ENCODE data around the gene TAF10. TPM values are rescaled to one million over a fixed set of nuclear protein-coding genes. Genes with fewer than 3 reads are reported as not detected.

The TAF10 gene
- total RNA-seq, 1 donor from 2014 or later = 15.4 TPM

GRCh38 chr11:6625156-6625831 lies 13.3 kb upstream of the TAF10 start:
- no peak for DNase-seq (ENCODE audit: low spot score)

- no peak for DNase-seq (ENCODE audit: low spot score)
Observed at GRCh38 chr11:6623391-6624363, 11.7 kb upstream of the TAF10 start.

GRCh38 chr11:6622261-6623171 lies 10.5 kb upstream of the TAF10 start:
- DNase-seq (ENCODE audit: low spot score) = no peak

- no peak for DNase-seq (ENCODE audit: low spot score)
Observed at GRCh38 chr11:6621711-6622211, 9.7 kb upstream of the TAF10 start.

GRCh38 chr11:6620636-6621035 lies 8.6 kb upstream of the TAF10 start:
- no peak for DNase-seq (ENCODE audit: low spot score)

- DNase-seq (ENCODE audit: low spot score) = peak; percentile 98
Observed at GRCh38 chr11:6619004-6619745, 7.2 kb upstream of the TAF10 start, which contains the start of gene TPP1. TSS of gene TPP1 (minus strand) at chr11:6619422. CDS start at chr11:6619400, 22 bp downstream.

- peak; percentile 38 for DNase-seq (ENCODE audit: low spot score)
Observed at GRCh38 chr11:6618117-6619003, 6.3 kb upstream of the TAF10 start.

GRCh38 chr11:6617315-6617781 lies 5.3 kb upstream of the TAF10 start:
- DNase-seq (ENCODE audit: low spot score) = no peak

GRCh38 chr11:6616596-6617250 lies 4.7 kb upstream of the TAF10 start:
- DNase-seq (ENCODE audit: low spot score) = no peak

- no peak for DNase-seq (ENCODE audit: low spot score)
Observed at GRCh38 chr11:6615882-6616585, 4.0 kb upstream of the TAF10 start.

- no peak for DNase-seq (ENCODE audit: low spot score)
Observed at GRCh38 chr11:6615046-6615445, 3.0 kb upstream of the TAF10 start.

- no peak for DNase-seq (ENCODE audit: low spot score)
Observed at GRCh38 chr11:6614446-6614845, 2.4 kb upstream of the TAF10 start.

- no peak for DNase-seq (ENCODE audit: low spot score)
Observed at GRCh38 chr11:6613496-6613895, 1.5 kb upstream of the TAF10 start.

- no peak for DNase-seq (ENCODE audit: low spot score)
Observed at GRCh38 chr11:6611963-6612212, 128 bp downstream of the TAF10 start.

GRCh38 chr11:6611092-6611962 lies 689 bp downstream of the TAF10 start:
- DNase-seq (ENCODE audit: low spot score) = peak; percentile 29

GRCh38 chr11:6610591-6610990 lies 1.4 kb downstream of the TAF10 start:
- no peak for DNase-seq (ENCODE audit: low spot score)

GRCh38 chr11:6609502-6610015 lies 2.5 kb downstream of the TAF10 start:
- no peak for DNase-seq (ENCODE audit: low spot score)

Data from umbilical cord (tissue), 2 donors.